HepG2 (cell line): ENCODE data around the gene SAP25. TPM values are rescaled to one million over a fixed set of nuclear protein-coding genes. Genes with fewer than 3 reads are reported as not detected.

Source experiments
- FOXA3 ChIP-seq: IDR thresholded peaks from 2 replicates; pipeline ENCODE4 v1.6.1; 2016; ENCODE audit warnings: missing genetic modification reagents, missing compliant biosample characterization
- JUNB ChIP-seq: sonication (generic); formaldehyde crosslinking; IDR thresholded peaks from 2 replicates; pipeline ENCODE4 v1.8.0; 2022; ENCODE audit warnings: missing genetic modification reagents, mild to moderate bottlenecking, borderline replicate concordance
- KDM5A ChIP-seq: fragments of 200-600 bp; sonication (generic); IDR thresholded peaks from 2 replicates; pipeline ENCODE4 v1.7.0; 2018; ENCODE audit warnings: antibody characterized with exemption, mild to moderate bottlenecking, low read length, borderline replicate concordance
- KMT2A ChIP-seq: sonication (generic); formaldehyde crosslinking; IDR thresholded peaks from 2 replicates; pipeline ENCODE4 v1.4.0; 2020; ENCODE audit warnings: missing genetic modification reagents
- ONECUT2 ChIP-seq: sonication (generic); formaldehyde crosslinking; IDR thresholded peaks from 2 replicates; pipeline ENCODE4 v1.4.0; 2020; ENCODE audit warnings: missing genetic modification reagents
- RAD51 ChIP-seq: fragments of 450-650 bp; IDR thresholded peaks from 2 replicates; pipeline ENCODE4 v1.6.1; 2016; ENCODE audit warnings: borderline replicate concordance
- RBFOX2 ChIP-seq: fragments of 200-400 bp; formaldehyde crosslinking; IDR thresholded peaks from 2 replicates; pipeline ENCODE4 v1.6.1; 2017; ENCODE audit warnings: low read depth, mild to moderate bottlenecking, low read length
- ZNF12 ChIP-seq: sonication (generic); formaldehyde crosslinking; IDR thresholded peaks from 2 replicates; pipeline ENCODE4 v1.5.0; 2020; ENCODE audit warnings: missing genetic modification reagents
- ZNF232 ChIP-seq: sonication (generic); formaldehyde crosslinking; IDR thresholded peaks from 2 replicates; pipeline ENCODE4 v1.4.0; 2020; ENCODE audit warnings: missing genetic modification reagents, borderline replicate concordance
- ZNF441 ChIP-seq: sonication (generic); formaldehyde crosslinking; IDR thresholded peaks from 2 replicates; pipeline ENCODE4 v1.7.0; 2021; ENCODE audit warnings: missing genetic modification reagents, borderline replicate concordance
- ZNF788 ChIP-seq: sonication (generic); formaldehyde crosslinking; IDR thresholded peaks from 2 replicates; pipeline ENCODE4 v1.5.0; 2020; ENCODE audit warnings: mild to moderate bottlenecking, missing genetic modification reagents, borderline replicate concordance
- polyA plus RNA-seq, 8 experiments: library from polyadenylated mRNA; depleted of rRNA in 3 of 8; stranded (reverse) in 7 of 8; unstranded in 1 of 8; fragments of >200 nt; fragmentation: Illumina TruSeq in 4 of 8; extraction: Trizol in 4 of 8; gene quantifications; 2 replicates each; pipeline versions ENCODE4 v1.2.1 to v1.2.3, GENCODE V29; 2011 to 2016; ENCODE audit warnings: low read depth in 4 of 8, missing spikeins in 1 of 8, mixed read lengths in 1 of 8; ENCODE audit not compliant: insufficient read depth in 1 of 8
- total RNA-seq, 5 experiments: library from RNA; depleted of rRNA; stranded (reverse); fragments of >200 nt; fragmentation: Illumina TruSeq; extraction: Trizol; gene quantifications; 2 replicates each; pipeline ENCODE4 v1.2.3, GENCODE V29; 2016; ENCODE audit warnings: low read depth in 1 of 5
- TF ChIP-seq, protein P1 (sequence below): sonication (generic); formaldehyde crosslinking; conservative IDR thresholded peaks from 2 replicates; pipeline ENCODE4 v1.8.0; 2022; ENCODE audit warnings: missing genetic modification reagents
- TF ChIP-seq, protein P2 (sequence below): sonication (generic); formaldehyde crosslinking; IDR thresholded peaks from one replicate; pipeline ENCODE4 v1.5.1; 2020; ENCODE audit warnings: mild to moderate bottlenecking, missing genetic modification reagents; ENCODE audit errors: not compliant biosample characterization
- TF ChIP-seq, protein P3 (sequence below): sonication (generic); formaldehyde crosslinking; IDR thresholded peaks from 2 replicates; pipeline ENCODE4 v1.5.1; 2020; ENCODE audit warnings: mild to moderate bottlenecking, missing genetic modification reagents, moderate library complexity

Gene SAP25
- total and polyA plus RNA-seq, 2 of the 13 experiments (the other 11 are each of a cell fraction or from before 2014, with no cell fraction given): 0.15 to 0.20 TPM

DNA sequence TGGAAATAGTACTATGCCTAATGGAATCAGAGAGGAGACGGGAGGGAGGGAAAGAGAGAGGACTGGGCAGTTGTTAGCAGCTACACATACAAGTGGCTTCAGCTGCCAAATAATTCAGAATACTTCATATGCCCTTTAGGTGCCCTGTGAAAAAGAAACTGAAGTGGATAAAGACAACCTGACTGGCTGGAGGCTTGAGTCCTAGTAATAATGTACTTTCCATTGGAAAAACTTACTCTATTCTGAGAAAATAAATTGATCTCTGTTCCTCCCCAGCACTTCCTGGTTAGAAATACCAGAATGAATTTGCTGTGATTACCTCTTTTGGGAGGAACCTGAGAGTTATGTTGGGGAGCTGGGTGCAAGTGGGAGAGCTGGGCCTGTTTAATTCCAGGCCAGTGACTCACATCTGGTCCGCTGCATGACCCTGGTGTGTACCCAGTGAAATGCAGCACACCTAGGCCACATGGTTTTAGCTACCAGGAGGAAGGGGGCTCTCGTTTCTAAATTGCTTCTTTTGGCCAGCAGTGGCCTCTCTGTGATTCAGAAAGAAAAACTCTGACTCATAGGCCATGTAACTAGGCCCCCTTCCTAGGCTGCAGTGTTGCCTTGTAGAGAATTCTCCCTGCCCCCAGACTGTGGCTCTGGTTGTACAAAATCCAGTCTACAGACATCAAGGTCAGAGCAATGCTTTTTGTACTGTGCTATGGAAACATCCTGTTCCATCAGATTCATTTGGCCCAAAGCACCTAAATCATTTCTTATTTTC is 28.2 kb downstream of the SAP25 start (continued):
- TF ChIP-seq, protein P1, sequence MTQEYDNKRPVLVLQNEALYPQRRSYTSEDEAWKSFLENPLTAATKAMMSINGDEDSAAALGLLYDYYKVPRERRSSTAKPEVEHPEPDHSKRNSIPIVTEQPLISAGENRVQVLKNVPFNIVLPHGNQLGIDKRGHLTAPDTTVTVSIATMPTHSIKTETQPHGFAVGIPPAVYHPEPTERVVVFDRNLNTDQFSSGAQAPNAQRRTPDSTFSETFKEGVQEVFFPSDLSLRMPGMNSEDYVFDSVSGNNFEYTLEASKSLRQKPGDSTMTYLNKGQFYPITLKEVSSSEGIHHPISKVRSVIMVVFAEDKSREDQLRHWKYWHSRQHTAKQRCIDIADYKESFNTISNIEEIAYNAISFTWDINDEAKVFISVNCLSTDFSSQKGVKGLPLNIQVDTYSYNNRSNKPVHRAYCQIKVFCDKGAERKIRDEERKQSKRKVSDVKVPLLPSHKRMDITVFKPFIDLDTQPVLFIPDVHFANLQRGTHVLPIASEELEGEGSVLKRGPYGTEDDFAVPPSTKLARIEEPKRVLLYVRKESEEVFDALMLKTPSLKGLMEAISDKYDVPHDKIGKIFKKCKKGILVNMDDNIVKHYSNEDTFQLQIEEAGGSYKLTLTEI: no peak
- peak; percentile 86 for TF ChIP-seq FOXA3 (CRISPR knock-in tag)
- 0 out of 2 replicates have a peak, but pooled peaks have one; percentile 44 for TF ChIP-seq KMT2A
- TF ChIP-seq KDM5A: 0 out of 2 replicates have a peak, but pooled peaks have one; percentile 51
- TF ChIP-seq, protein P2, sequence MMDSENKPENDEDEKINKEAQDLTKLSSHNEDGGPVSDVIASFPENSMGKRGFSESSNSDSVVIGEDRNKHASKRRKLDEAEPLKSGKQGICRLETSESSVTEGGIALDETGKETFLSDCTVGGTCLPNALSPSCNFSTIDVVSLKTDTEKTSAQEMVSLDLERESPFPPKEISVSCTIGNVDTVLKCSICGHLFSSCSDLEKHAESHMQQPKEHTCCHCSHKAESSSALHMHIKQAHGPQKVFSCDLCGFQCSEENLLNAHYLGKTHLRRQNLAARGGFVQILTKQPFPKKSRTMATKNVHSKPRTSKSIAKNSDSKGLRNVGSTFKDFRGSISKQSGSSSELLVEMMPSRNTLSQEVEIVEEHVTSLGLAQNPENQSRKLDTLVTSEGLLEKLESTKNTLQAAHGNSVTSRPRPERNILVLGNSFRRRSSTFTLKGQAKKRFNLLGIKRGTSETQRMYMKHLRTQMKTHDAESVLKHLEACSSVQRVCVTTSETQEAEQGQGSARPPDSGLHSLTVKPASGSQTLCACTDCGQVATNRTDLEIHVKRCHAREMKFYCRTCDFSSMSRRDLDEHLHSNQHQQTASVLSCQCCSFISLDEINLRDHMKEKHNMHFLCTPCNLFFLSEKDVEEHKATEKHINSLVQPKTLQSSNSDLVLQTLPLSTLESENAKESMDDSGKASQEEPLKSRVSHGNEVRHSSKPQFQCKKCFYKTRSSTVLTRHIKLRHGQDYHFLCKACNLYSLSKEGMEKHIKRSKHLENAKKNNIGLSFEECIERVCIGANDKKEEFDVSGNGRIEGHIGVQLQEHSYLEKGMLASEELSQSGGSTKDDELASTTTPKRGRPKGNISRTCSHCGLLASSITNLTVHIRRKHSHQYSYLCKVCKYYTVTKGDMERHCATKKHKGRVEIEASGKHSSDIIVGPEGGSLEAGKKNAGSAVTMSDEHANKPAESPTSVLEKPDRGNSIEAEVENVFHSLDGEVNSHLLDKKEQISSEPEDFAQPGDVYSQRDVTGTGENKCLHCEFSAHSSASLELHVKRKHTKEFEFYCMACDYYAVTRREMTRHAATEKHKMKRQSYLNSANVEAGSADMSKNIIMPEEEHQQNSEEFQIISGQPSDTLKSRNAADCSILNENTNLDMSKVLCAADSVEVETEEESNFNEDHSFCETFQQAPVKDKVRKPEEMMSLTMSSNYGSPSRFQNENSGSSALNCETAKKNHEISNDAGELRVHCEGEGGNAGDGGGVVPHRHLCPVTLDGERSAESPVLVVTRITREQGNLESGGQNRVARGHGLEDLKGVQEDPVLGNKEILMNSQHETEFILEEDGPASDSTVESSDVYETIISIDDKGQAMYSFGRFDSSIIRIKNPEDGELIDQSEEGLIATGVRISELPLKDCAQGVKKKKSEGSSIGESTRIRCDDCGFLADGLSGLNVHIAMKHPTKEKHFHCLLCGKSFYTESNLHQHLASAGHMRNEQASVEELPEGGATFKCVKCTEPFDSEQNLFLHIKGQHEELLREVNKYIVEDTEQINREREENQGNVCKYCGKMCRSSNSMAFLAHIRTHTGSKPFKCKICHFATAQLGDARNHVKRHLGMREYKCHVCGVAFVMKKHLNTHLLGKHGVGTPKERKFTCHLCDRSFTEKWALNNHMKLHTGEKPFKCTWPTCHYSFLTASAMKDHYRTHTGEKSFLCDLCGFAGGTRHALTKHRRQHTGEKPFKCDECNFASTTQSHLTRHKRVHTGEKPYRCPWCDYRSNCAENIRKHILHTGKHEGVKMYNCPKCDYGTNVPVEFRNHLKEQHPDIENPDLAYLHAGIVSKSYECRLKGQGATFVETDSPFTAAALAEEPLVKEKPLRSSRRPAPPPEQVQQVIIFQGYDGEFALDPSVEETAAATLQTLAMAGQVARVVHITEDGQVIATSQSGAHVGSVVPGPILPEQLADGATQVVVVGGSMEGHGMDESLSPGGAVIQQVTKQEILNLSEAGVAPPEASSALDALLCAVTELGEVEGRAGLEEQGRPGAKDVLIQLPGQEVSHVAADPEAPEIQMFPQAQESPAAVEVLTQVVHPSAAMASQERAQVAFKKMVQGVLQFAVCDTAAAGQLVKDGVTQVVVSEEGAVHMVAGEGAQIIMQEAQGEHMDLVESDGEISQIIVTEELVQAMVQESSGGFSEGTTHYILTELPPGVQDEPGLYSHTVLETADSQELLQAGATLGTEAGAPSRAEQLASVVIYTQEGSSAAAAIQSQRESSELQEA: no peak
- TF ChIP-seq RAD51: no peak
- peak; percentile 89 for TF ChIP-seq JUNB (CRISPR knock-in tag)
- peak; percentile 71; the same call in 1 of the 2 replicates for TF ChIP-seq ZNF441 (CRISPR knock-in tag)
- TF ChIP-seq ZNF232 (CRISPR knock-in tag): peak; percentile 46; the same call in 1 of the 2 replicates
- TF ChIP-seq ZNF12 (CRISPR knock-in tag): no peak
- TF ChIP-seq, protein P3, sequence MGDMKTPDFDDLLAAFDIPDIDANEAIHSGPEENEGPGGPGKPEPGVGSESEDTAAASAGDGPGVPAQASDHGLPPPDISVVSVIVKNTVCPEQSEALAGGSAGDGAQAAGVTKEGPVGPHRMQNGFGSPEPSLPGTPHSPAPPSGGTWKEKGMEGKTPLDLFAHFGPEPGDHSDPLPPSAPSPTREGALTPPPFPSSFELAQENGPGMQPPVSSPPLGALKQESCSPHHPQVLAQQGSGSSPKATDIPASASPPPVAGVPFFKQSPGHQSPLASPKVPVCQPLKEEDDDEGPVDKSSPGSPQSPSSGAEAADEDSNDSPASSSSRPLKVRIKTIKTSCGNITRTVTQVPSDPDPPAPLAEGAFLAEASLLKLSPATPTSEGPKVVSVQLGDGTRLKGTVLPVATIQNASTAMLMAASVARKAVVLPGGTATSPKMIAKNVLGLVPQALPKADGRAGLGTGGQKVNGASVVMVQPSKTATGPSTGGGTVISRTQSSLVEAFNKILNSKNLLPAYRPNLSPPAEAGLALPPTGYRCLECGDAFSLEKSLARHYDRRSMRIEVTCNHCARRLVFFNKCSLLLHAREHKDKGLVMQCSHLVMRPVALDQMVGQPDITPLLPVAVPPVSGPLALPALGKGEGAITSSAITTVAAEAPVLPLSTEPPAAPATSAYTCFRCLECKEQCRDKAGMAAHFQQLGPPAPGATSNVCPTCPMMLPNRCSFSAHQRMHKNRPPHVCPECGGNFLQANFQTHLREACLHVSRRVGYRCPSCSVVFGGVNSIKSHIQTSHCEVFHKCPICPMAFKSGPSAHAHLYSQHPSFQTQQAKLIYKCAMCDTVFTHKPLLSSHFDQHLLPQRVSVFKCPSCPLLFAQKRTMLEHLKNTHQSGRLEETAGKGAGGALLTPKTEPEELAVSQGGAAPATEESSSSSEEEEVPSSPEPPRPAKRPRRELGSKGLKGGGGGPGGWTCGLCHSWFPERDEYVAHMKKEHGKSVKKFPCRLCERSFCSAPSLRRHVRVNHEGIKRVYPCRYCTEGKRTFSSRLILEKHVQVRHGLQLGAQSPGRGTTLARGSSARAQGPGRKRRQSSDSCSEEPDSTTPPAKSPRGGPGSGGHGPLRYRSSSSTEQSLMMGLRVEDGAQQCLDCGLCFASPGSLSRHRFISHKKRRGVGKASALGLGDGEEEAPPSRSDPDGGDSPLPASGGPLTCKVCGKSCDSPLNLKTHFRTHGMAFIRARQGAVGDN (CRISPR knock-in tag): peak; percentile 39; the same call in 1 of the 2 replicates
- peak; percentile 47; the same call in 1 of the 2 replicates for TF ChIP-seq ZNF788 (CRISPR knock-in tag)
- TF ChIP-seq ONECUT2 (CRISPR knock-in tag): no peak
- TF ChIP-seq RBFOX2: peak; percentile 88
